NCI-H2029 (cell line): ENCODE measurements around the gene ARHGAP12.
"Not testable (repeated sequence)": the region's sequence is repeated elsewhere in the genome, so short reads cannot be mapped to it uniquely, and the experiment has no call there.

Experiments used
- DNase-seq: peaks from one replicate; lab custom pipeline; 2025; lab: John Stamatoyannopoulos, UW

The ARHGAP12 gene

DNA sequence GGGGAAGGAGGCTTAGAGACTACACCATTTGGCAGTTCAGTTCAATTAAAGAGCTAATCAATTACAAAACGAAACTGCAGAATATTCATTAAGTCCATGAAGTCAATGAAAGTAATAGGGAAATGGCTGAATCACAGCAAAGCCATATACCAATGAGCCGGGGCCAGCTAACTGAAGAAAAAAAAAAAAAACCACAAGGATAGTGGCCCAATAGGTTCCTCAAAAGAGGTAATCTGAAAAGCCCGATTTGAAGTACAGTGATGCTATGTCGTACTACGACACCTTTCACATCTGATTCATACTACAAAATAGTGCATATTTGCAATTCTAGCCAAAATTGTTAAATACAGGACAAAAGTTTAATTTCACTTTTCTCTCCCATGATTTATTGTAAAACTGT, 2.5 kb downstream of the ARHGAP12 start:
- no peak for DNase-seq

- no peak for DNase-seq
Observed at GRCh38 chr10:31924833-31925232, 3.8 kb downstream of the ARHGAP12 start.

GRCh38 chr10:31923389-31923788, 5.2 kb downstream of the ARHGAP12 start:
- no peak for DNase-seq

- no peak for DNase-seq
Observed at GRCh38 chr10:31921031-31921430, 7.6 kb downstream of the ARHGAP12 start.

DNA sequence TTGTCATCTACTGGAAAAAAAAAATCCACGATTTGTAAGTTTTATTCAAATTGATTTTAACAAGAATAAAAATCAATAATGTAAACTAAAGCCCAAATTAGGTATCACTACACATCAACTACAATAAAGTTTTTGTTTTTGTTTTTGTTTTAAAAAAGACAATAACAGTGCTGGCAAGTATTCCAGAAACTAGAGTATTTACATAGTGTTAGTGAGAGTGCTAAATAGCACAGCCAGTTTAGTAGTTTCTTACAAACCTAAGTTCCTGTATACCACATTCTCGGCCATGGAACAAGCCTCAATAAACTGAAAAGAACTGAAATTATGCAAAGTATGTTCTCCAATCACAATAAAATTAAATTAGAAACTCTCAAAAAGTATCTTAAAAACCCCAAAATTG, 8.1 kb downstream of the ARHGAP12 start:
- DNase-seq = no peak

GRCh38 chr10:31918671-31919409, 9.8 kb downstream of the ARHGAP12 start:
- no peak for DNase-seq

DNA sequence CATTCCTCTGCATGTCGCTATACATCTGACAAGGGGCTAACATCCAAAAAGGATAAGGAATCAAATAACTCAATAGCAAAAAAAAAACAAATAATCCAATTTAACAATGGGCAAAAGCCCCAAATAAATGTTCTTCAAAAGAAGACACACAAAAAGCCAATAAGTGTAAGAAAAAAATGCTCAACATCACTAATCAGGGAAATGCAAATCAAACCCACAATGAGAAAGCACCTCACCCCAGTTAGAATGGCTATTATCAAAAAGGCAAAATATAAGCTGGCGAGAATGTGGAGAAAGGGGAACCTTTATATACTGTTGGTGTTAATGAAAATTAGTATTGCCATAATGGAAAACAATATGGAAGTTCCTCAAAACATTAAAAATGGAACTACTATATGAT, 14.3 kb downstream of the ARHGAP12 start:
- DNase-seq = no peak

DNA sequence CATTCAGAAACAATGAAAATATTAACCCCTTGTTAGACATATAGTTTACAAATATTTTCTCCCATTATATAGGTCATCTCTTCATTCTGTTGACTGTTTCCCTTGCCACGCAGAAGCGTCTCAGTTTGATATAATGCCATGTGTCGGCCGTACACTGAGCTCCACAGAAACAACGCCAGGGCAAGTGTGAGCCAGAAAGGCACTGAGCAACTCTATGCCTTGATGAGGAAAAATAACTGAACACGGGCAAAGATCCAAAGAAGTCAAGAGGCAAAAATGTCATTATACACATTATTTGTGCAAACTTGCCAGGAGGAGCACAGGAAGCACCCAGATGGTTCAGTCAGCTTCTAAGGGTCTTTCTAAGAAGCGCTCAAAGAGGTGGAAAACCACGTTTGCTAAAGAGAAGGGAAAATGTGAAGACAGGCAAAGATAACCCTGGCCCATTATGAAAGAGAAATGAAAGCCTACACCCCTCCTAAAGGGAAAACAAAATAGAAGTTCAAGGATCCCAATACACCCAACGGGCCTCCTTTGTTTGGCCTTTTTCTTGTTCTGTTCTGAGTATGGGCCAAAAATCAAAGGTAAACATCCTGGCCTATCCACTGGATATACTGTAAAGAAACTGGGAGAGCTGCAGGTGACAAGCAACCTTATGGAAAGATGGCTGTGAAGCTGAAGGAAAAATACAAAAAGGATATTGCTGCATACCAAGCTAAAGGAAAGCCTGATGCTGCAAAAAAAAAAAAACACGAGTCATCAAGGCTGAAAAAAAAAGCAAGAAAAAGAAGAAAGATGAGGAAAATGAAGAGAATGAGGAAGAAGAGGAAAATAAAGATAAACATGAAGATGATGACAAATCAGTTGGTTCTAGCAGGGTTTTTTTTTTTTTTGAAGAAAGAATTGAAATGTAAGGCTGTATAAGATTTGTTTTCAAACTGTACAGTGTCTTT, 15.5 kb downstream of the ARHGAP12 start:
- DNase-seq = no peak

DNA sequence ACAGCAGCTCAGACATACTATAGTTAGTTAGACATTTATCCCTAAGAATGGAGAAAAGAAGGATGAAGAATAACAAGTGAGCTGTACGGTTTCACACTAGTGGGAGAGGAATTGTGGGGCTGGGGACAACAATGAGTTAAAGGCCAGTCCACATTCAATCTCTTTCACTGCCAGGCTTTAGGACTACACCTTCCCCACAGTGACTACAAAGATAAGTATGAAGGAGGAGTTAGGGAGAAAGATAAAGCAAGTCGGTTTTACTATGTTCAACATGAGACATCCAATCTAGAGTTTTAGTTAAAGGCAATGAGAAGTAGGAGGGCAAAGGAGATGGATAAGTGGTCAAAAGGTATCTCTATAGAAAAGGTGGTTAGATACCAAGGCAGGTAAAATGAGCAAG, 16.3 kb downstream of the ARHGAP12 start:
- DNase-seq = no peak

- DNase-seq = no peak
Observed at GRCh38 chr10:31910016-31910415, 18.6 kb downstream of the ARHGAP12 start.

DNA sequence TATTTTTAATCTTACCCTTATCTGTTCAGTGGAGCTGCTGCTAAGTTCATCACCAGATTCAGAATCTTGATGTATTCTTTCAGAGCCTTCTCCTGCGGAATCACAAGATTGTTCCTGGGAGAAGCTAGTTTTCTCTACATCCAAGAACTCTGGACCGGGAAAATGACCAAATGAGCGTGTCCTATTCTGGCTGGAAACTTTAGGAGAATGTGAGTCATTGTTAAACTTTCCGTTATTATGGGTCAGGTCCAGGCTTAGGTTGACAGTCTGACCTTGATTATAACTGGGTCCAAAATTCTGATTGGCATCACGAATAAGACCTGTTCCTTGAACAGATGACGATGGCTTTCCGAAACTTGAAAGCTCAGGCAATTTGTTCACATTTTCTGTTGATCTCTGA, 20.5 kb downstream of the ARHGAP12 start:
- no peak for DNase-seq

GRCh38 chr10:31906039-31906438, 22.6 kb downstream of the ARHGAP12 start:
- no peak for DNase-seq

GRCh38 chr10:31905586-31905985, 23.0 kb downstream of the ARHGAP12 start:
- DNase-seq = no peak

- no peak for DNase-seq
Observed at GRCh38 chr10:31902625-31903024, 26.0 kb downstream of the ARHGAP12 start.

GRCh38 chr10:31897506-31897905, 31.1 kb downstream of the ARHGAP12 start:
- no peak for DNase-seq

- no peak for DNase-seq
Observed at GRCh38 chr10:31896968-31897384, 31.7 kb downstream of the ARHGAP12 start.

GRCh38 chr10:31895722-31896121, 32.9 kb downstream of the ARHGAP12 start:
- DNase-seq = not testable (repeated sequence)

DNA sequence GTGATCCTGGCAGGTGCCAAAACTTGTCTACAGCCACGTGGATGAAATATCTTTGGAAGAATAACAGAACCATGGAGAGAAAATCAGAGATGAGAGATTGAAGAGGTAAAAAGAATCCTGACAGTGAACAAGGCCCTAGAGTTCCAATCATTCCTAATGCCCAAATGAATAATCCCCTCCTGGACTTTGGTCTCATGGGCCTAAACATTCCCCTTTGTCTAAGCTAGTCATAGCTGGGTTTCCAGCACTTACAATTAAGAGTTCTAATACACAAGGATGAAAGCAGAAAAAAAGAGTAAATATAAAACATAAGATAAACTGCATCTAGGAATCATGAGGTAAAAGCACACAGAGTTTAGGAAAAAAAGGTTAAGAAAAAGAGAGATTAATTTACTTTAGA, 40.2 kb downstream of the ARHGAP12 start:
- no peak for DNase-seq

- no peak for DNase-seq
Observed at GRCh38 chr10:31887850-31888249, 40.8 kb downstream of the ARHGAP12 start.

GRCh38 chr10:31886885-31887284, 41.7 kb downstream of the ARHGAP12 start:
- DNase-seq = no peak

GRCh38 chr10:31885971-31886370, 42.7 kb downstream of the ARHGAP12 start:
- DNase-seq = no peak

- DNase-seq = no peak
Observed at GRCh38 chr10:31884386-31884785, 44.2 kb downstream of the ARHGAP12 start.

DNA sequence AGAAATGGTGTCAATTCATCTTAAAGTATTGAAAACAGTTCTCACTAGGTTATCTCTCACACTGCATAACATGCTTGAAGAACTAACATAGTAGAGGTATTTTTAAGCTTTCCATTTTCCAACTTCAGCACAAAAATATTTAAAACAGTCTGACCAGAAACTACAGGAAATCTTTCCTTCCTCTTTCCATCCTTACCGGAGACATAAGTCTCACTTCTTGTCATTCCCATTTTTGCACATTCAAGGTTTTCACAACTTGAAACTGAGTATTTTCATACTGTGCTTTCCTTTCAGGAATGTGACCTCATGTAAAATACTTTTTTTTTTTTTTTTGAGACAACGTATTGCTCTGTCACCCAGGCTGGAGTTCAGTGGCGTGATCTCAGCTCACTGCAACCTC, 45.2 kb downstream of the ARHGAP12 start:
- no peak for DNase-seq
